Hypothalamus (tissue), 51 donors: ENCODE measurements around the gene HLA-F.

Experiments
- DNase-seq, 51 donors: peaks; one replicate each; lab custom pipeline; 2025; lab: John Stamatoyannopoulos, UW

Gene HLA-F

DNA sequence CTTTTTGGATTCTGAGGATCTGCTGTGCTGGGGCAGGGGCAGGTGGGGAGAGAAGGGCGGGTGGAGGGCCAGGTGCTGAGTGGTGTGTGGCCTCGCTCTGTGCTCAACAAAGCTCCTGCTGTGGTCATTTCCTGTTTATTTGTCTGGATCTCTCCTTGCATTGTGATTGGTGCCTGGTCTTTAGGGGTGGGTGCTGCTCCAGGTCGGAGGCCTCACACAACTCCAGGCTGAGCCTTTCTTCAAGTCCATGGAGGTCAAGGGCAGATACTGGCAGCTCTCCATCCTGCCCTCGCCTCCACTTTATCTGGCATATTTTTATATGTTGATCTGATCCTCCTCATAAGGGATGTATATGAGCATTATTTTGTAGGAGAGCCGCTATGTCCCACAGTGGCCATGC, 36.2 kb downstream of the HLA-F start:
- DNase-seq: no peak

DNA sequence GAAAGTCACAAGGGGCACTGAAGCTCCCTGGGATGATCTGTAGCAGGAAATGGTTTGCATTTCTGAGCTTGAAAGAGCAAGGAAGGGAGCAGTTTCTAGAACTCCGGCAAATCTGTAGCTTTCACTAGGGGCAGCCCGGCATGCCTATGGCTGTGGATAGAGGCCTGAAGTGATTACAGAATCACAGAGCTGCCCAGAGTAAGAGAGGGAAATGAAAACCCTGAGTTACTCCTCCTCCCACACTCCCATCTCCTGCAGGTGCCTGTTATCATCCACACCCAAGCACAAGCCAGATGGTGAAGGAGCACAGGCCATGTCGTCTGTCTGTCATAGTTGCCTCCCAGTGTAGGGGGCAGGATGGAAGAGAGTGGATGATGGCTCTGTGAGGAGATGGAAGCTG, 37.1 kb downstream of the HLA-F start:
- no peak for DNase-seq

DNA sequence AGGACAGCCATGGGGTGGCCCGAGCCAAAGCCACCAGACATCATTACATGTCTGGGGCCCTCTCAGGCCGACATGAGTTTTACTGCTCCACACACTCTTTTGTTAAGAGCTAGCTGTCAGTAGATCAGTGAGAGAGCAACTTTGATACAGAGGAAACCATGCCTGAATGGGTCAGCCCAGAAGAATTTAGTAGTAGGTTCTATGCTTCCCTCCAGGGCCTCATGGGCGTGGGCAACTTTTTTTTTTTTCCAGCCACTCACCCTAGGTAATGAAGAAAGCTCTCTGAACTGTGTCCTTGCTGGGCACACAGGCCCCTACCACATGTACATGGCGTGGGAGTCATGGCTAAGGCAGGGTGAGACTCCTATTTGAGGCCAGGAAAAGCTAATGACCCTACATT, 38.8 kb downstream of the HLA-F start:
- no peak for DNase-seq

DNA sequence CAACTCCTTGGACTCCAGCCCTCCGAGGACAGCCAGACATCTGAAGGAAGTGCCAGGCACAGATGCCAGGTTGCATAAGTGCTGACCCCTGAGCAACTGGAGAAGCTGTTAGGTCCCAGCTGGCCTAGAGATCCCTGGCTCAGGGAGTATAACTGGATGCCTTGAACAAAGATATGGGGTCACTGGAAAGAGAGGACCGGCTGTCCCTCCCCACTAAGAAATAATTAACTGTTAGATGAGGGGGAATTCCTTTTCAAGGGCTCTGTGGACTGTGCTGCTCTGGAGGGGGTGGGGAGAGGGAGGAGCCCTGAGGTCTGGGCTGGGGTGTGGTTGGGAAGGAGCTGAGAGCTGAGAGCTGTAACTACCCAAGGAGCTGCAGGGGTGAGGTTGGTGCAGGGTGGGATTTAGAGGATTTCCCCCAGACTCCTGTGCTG, 39.6 kb downstream of the HLA-F start:
- peak in 1 of 51 donors; percentile 5 for DNase-seq

DNA sequence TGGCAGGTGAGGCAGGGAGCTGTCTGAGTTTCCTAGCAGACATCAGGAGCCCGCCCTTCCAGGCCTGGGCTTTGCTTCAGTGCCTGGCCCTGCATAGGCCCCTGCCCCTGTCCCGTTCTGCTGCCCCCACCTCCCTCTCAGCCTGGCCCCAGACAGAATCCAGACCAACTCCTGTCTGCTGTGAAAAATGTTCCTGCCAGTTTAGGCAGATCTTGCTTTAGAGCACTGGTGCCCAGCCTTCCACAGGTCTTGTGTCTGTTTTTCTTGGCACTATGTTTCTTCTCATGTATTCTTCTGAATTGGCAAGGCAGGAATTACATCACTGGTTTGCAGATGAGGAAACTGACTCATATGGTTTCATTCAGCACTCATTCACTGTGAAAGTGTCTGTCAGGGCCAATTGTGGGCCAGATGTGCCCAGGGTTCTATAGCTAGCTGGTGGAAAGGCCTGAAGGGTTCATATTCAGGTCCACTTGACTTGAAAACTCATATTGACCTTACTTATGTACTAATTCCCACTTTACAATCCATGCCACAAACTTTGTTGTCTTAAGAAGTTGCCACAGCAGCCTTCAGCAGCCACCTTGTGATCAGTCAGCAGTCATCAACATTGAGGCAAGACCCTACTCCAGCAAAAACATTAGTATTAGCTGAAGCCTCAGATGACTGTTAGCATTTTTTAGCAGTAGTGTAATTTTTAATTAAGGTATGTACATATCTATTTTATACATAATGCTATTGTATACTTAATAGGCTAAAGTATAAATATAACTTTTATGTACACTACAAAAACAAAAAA, 40.5 kb downstream of the HLA-F start:
- DNase-seq: no peak

DNA sequence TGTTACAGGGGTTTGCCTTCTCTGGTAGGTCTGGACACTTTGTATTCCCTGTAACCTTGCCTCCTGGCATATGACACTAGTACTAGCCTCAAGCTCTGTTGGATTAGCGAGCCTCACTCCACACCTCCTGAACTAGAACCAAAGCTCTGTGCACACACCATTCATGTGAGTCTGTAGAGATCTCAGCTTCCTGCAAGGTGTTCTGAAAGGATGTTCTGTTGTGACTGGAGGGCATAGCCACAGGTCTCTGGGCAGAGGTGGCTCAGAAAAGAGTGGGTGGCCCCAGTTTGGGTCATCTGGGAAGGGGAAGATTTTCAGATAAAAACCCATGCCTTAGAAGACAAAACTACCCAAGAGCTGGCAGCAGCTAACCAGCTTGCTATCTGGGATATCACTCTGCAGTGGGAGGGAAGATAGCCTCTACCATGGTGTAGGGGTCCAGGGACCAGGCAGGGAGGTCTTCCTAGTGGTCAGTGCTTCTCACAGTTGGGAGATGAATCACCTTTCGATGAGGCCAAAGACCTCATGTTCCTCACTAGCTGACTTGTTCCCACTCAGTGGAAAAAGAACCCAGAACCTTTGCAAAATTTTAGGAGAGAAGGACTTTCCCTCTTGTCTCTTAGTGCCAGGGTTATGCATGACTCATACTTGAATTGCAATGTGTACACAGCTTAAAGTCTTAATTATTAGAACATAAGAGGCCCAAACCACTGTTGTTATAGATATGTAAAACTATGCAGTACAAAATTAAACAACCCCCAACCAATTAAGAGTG, 41.4 kb downstream of the HLA-F start:
- DNase-seq: no peak

DNA sequence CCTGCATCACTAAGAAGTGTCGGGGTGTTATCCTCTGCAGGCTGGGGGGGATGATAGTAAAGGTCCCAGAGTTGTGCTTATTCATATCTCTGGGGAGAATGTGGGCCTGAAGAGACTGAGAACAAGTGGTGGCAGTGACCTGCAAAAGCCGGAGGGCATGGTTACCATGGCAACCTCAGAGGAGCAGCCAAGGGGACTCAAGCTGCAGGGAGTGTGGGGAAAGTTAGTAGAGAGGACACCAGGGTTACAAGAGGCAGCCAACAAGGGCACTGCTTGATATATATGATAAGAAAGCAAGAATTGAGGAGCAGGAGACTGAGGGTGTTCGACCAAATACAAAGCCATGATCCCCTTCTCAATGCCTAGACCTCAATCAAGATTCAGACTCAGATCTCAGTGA, 46.1 kb downstream of the HLA-F start:
- no peak for DNase-seq

DNA sequence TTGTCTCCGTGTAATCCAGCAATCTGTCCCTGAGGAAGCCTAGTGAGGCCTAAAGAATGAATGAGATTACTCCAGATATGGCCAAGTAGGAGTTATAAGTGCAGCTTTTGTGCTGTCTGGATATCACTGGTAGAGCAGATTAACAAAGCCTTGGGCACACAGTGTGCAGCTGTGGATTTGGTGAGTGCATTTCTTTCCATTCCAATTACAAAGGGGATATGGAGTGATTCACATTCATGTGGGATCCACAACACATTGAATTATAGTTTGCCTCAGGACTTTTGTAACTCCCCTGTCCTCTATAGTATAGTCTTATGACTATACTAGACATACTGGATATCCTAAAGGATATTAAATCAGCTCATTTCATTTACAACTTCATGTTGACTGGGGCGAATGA, 47.1 kb downstream of the HLA-F start:
- DNase-seq: no peak

DNA sequence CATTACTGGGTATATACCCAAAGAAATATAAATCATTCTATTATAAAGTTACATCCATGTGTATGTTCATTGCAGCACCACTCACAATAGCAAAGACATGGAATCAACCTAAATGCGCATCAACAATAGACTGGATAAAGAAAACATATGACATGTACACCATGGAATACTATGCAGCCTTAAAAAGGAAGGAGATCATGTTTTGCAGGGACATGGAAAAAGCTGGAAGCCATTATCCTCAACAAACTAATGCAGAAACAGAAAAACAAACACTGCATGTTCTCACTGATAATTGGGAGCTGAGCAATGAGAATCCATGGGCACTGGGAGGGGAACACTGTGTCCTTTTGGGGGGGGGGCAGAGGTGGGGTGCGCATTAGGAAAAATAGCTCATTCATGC, 53.5 kb downstream of the HLA-F start:
- DNase-seq: no peak
